MM.1S (cell line): ENCODE measurements around the gene CCBE1.

Source experiments
- EZH2 ChIP-seq: fragments of 300-600 bp; sonication (generic); optimal IDR thresholded peaks from 2 replicates; pipeline ENCODE3; 2017; ENCODE audit warnings: low read depth, mild to moderate bottlenecking, antibody characterized with exemption, low read length, mixed read lengths
- TF ChIP-seq, protein P1 (sequence below): fragments of 300-600 bp; sonication (generic); IDR thresholded peaks from 2 replicates; pipeline ENCODE4 v1.5.1; 2016; ENCODE audit warnings: antibody characterized with exemption, low read length, mixed read lengths

DNA sequence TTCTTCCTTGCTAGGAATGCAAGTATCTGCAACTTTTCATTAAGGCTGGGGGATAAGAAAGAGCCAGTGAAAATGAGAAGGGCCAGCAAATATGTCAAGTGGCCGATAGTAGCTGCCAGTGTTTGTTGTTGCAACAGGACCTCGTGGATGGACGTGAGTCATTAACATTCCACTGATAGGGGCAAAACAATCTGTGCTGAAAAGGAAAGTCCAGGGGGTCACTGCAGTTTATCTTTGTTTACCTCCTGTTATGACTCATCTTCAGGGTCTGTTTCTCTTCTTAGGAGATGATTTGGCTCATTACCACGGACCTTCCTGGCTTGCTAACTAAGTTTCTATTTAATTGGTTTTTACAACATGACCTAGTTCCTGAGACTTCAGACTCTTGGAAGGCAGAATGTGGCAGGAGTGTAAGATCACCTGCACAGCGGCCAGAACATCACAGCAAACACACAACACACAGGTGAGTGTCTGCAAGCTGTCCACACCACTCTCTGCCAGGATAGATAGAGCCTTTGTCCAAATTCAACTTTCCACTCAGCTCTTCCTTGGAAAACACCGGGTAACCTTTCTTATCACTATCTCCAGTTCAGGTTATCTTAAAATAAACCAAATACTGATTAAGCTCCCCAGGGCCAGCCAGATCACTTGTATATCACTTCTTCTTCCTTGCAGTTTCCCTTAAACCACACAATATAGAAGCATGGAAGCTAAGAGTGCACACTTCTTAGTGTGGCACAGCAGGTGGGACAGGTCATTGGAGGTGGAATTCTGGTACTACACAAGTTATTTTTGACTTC is 180.7 kb downstream of the CCBE1 start:
- TF ChIP-seq, protein P1, sequence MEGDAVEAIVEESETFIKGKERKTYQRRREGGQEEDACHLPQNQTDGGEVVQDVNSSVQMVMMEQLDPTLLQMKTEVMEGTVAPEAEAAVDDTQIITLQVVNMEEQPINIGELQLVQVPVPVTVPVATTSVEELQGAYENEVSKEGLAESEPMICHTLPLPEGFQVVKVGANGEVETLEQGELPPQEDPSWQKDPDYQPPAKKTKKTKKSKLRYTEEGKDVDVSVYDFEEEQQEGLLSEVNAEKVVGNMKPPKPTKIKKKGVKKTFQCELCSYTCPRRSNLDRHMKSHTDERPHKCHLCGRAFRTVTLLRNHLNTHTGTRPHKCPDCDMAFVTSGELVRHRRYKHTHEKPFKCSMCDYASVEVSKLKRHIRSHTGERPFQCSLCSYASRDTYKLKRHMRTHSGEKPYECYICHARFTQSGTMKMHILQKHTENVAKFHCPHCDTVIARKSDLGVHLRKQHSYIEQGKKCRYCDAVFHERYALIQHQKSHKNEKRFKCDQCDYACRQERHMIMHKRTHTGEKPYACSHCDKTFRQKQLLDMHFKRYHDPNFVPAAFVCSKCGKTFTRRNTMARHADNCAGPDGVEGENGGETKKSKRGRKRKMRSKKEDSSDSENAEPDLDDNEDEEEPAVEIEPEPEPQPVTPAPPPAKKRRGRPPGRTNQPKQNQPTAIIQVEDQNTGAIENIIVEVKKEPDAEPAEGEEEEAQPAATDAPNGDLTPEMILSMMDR, result no peak
- TF ChIP-seq EZH2, result no peak
